ENCODE results near the gene LCN1. TPM values are rescaled to one million over a fixed set of nuclear protein-coding genes. Genes with fewer than 3 reads are reported as not detected.

Gene LCN1
- polyA plus RNA-seq, 4 donors: not detected

DNA sequence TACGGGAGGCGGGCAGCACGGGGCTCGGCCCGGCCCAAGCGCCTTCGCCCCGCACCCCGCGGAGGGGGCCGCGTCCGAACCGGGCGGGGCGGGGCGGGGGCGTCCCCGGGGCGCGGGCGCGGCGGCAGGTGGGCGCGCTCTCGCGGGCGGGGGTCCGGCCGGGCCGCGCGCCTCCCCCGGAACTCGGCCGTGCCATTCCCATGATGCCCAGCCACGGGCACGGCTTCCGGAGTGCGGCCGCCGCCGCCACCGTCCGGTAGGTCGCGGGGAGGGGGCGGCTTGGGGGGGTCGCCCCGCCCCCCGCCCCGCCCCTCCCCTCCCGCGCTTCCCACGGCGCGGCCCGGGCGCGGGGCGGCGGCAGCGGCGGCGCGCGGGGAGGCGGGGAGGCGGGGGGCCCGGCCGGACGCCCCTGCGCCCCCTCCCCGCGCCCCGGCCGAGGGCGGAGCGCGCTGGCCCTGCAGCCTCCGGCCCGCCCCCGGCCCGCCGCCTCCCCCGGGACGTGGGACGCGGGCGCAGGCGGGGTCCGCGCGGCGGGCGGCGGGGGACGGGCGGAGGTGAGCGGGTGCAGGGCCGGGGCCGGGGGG, 41.7 kb upstream of the LCN1 start, which contains the start of gene PPP1R26:
TSS of gene PPP1R26 (plus strand) at position 314 of the 584 bp plus-strand sequence. CDS start 4,729 bp downstream, outside the sequence.
- Histone ChIP-seq H3K27me3 (ENCODE audit: control insufficient read depth in 3 of 3, insufficient read depth in 3 of 3, low read length in 3 of 3) (no peaks in the 10 kb centered on the region), H3K4me1 (ENCODE audit: control insufficient read depth in 3 of 3, insufficient read depth in 2 of 3, low read depth in 1 of 3, low read length in 2 of 3) (peaks cover 0 to 4% (median 3%) of the 10 kb centered on the region in 3 donors), H3K36me3 (ENCODE audit: control insufficient read depth in 3 of 3, insufficient read depth in 2 of 3, low read depth in 1 of 3, low read length in 3 of 3) (peaks cover 0 to 24% (median 0%) of the 10 kb centered on the region in 3 donors), H3K9me3 (ENCODE audit: control insufficient read depth in 2 of 2, insufficient read depth in 1 of 2, low read depth in 1 of 2, low read length in 1 of 2) (no peaks in the 10 kb centered on the region), H3K4me3 (ENCODE audit: low read depth in 1 of 3, low read length in 3 of 3) (peak within 1 kb of the TSS; percentile 77 to 87 (median 82)), H3K27ac (ENCODE audit: low read depth in 1 of 3, low read length in 2 of 3) (peak within 1 kb of the TSS; percentile 64 to 81 (median 66))
- WGBS, 3 donors: 0 to 1% (median 1%) methylated on average over 2 to 101 of the region's 103 CpGs
- no peak for FAIRE-seq
- DNase-seq: peak in 1 of 2 donors; percentile 10

DNA sequence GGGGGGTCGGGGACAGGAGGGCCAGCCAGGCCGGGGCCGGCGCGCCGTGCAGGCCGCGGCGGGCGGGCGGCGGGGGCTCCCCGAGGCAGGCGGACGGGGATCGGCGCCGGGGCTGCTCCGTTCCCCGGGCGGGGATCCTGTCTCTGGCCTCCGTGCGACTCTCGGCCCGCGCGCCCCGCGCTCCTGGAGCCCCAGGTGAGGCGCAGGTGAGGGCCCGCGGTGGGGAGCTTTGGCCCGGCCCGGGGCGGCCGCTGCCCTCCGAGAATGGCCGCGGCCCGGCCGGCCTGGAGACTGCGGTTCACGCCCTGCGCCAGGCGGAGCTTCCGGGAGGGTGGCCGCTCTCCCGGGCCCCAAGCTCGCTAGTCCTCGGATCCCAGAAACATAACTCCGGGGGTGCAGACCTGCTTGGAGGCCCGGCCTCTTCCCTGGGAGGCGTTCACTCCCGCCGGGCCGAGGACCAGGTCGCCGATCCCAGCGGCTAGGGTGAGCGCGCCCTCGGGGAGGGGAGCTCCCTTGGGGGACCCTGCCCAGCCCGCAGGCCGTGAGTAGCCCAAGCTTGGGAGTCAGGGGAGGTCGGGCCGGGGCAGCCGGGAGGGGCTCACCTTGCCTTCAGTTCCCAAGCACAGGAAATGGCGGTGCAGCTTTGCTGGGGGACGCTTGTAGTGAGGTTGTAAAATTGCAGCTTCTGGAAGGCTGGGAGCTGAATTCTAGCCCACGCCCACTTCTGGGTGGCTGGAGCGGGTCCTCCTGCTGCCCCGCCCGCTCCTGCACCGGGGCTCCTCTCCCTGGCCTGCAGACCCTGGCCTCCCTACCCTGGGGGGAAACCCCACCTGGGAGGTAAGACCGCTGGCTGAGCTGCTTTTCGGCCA, 40.9 kb upstream of the LCN1 start:
- peak overlapping the region; percentile 64 to 81 (median 66) for H3K27ac ChIP-seq (ENCODE audit: low read depth in 1 of 3, low read length in 2 of 3)
- no peaks in the 10 kb centered on the region for H3K27me3 ChIP-seq (ENCODE audit: control insufficient read depth in 3 of 3, insufficient read depth in 3 of 3, low read length in 3 of 3)
- WGBS, 3 donors: 0 to 1% (median 1%) methylated on average over 28 to 76 of the region's 76 CpGs
- H3K4me3 ChIP-seq (ENCODE audit: low read depth in 1 of 3, low read length in 3 of 3): peak overlapping the region; percentile 77 to 87 (median 82)
- H3K36me3 ChIP-seq (ENCODE audit: control insufficient read depth in 3 of 3, insufficient read depth in 2 of 3, low read depth in 1 of 3, low read length in 3 of 3): peaks cover 0 to 32% (median 0%) of the 10 kb centered on the region in 3 donors
- DNase-seq: peak; percentile 44 to 77
- no peaks in the 10 kb centered on the region for H3K9me3 ChIP-seq (ENCODE audit: control insufficient read depth in 2 of 2, insufficient read depth in 1 of 2, low read depth in 1 of 2, low read length in 1 of 2)
- FAIRE-seq: no peak
- H3K4me1 ChIP-seq (ENCODE audit: control insufficient read depth in 3 of 3, insufficient read depth in 2 of 3, low read depth in 1 of 3, low read length in 2 of 3): peaks cover 0 to 4% (median 3%) of the 10 kb centered on the region in 3 donors

DNA sequence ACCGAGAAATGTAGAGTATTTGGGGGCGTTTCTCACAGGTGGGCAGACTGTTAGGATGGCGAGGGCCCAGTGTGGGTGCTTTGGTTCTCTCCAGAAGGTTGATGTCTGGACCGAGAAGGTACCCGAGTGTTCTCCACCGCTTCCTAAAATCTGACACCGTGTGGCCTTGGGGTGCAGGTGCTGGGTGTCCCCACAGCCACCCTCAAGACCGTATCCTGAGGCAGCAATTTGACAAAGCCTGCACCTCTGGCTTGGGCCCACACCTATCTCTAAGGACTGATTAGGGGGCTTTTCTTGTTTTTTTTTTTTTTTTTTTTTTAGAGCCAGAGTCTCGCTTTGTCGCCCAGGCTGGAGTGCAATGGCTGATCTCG, 40.3 kb upstream of the LCN1 start:
- FAIRE-seq: no peak
- WGBS, 3 donors: 25 to 33% (median 31%) methylated on average over 11 of the region's 11 CpGs
- peak overlapping the region in 1 of 3 donors; percentile 81 for H3K27ac ChIP-seq (ENCODE audit: low read depth in 1 of 3, low read length in 2 of 3)

DNA sequence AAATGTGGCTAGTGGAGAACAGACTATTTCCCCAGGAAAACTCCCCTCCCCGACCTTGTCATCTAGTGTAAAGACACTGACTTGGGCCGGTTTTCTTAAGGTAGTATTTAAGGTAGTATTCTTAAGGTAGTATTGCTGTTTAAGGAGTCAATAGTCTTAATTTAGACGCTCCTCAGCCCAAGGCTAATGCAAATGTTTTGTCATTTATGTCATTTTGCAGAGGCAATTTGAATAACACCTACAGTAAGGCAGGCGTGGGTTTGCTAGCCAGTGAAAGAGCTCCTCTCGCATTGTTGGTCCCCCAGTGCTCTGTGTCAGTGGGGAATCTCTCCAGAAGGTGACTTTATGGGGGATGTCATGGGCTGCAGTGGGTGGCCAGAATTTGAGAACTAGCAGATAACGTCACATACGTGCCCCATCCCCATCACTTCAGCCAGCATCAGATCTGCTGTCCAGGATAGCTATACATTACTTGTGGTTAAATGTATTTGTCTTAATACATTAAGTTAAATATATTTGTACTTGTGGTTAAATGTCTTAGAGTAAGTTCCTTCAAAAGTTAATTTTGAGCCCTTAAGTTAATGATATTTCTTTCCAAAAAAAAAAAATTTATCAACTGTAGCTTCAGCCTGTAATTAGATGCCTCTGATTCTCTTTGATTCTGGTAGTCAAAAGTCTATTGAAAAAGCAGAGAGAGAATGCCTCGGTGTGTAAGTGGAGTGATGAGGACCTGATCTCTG, 39.1 kb upstream of the LCN1 start:
- Histone ChIP-seq H3K36me3 (ENCODE audit: control insufficient read depth in 3 of 3, insufficient read depth in 2 of 3, low read depth in 1 of 3, low read length in 3 of 3) (peaks cover 0 to 42% (median 2%) of the 10 kb centered on the region in 3 donors), H3K9me3 (ENCODE audit: control insufficient read depth in 2 of 2, insufficient read depth in 1 of 2, low read depth in 1 of 2, low read length in 1 of 2) (no peaks in the 10 kb centered on the region), H3K27me3 (ENCODE audit: control insufficient read depth in 3 of 3, insufficient read depth in 3 of 3, low read length in 3 of 3) (no peaks in the 10 kb centered on the region), H3K4me3 (ENCODE audit: low read depth in 1 of 3, low read length in 3 of 3) (no peak overlapping the region), H3K27ac (ENCODE audit: low read depth in 1 of 3, low read length in 2 of 3) (no peak overlapping the region), H3K4me1 (ENCODE audit: control insufficient read depth in 3 of 3, insufficient read depth in 2 of 3, low read depth in 1 of 3, low read length in 2 of 3) (peaks cover 0 to 4% (median 0%) of the 10 kb centered on the region in 3 donors)
- WGBS, 3 donors: 69 to 73% (median 72%) methylated on average over 8 of the region's 8 CpGs
- DNase-seq (no peak), FAIRE-seq (no peak)

More for the DNA sequence above, 40.3 kb upstream of the LCN1 start:
- Histone ChIP-seq H3K4me3 (ENCODE audit: low read depth in 1 of 3, low read length in 3 of 3) (peak overlapping the region; percentile 77 to 87 (median 82)), H3K9me3 (ENCODE audit: control insufficient read depth in 2 of 2, insufficient read depth in 1 of 2, low read depth in 1 of 2, low read length in 1 of 2) (no peaks in the 10 kb centered on the region), H3K4me1 (ENCODE audit: control insufficient read depth in 3 of 3, insufficient read depth in 2 of 3, low read depth in 1 of 3, low read length in 2 of 3) (peaks cover 0 to 4% (median 0%) of the 10 kb centered on the region in 3 donors), H3K27me3 (ENCODE audit: control insufficient read depth in 3 of 3, insufficient read depth in 3 of 3, low read length in 3 of 3) (no peaks in the 10 kb centered on the region), H3K36me3 (ENCODE audit: control insufficient read depth in 3 of 3, insufficient read depth in 2 of 3, low read depth in 1 of 3, low read length in 3 of 3) (peaks cover 0 to 33% (median 2%) of the 10 kb centered on the region in 3 donors)
- DNase-seq: no peak

DNA sequence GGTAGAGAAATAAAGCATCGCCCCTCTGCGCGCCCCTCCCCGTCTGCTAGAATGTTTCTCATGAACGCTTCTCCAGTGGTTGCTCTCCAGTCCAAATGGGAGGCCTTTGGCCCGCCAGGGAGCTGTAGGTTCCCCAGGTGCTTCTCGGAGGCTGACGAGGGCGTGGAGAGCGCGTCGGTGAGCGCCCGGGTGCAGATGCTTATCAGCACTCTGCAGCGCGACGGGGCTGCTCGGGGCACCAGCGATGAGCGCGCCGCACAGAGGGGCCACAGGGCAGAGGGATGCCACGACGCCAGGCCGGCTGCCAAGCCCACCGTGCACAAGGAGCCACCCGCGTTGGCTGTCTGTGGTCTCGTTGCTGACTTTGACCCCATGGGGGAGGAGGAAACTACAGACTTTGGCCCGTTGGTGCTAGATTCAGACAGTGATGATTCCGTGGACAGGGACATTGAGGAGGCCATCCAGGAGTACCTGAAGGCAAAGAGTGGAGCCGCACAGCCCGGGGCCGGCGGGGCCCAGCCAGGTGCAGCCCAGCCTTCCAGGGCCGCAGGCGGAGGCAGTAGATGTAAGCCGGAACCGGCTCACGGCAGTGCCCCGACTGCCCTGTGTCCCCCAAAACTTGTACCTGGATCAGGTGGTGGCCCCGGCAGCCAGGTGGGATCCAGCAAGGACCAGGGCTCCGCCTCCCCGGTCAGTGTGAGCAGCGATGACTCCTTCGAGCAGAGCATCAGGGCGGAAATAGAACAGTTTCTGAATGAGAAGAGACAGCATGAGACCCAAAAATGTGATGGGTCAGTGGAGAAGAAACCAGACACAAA, 36.6 kb upstream of the LCN1 start:
- no peak for DNase-seq
- H3K27ac ChIP-seq (ENCODE audit: low read depth in 1 of 3, low read length in 2 of 3): no peak overlapping the region
- H3K27me3 ChIP-seq (ENCODE audit: control insufficient read depth in 3 of 3, insufficient read depth in 3 of 3, low read length in 3 of 3): no peaks in the 10 kb centered on the region
- FAIRE-seq: no peak
- WGBS, 3 donors: 92 to 94% (median 93%) methylated on average over 47 of the region's 47 CpGs
- H3K36me3 ChIP-seq (ENCODE audit: control insufficient read depth in 3 of 3, insufficient read depth in 2 of 3, low read depth in 1 of 3, low read length in 3 of 3): peaks cover 0 to 59% (median 2%) of the 10 kb centered on the region in 3 donors
- H3K4me1 ChIP-seq (ENCODE audit: control insufficient read depth in 3 of 3, insufficient read depth in 2 of 3, low read depth in 1 of 3, low read length in 2 of 3): peaks cover 0 to 4% (median 0%) of the 10 kb centered on the region in 3 donors
- no peak overlapping the region for H3K4me3 ChIP-seq (ENCODE audit: low read depth in 1 of 3, low read length in 3 of 3)
- H3K9me3 ChIP-seq (ENCODE audit: control insufficient read depth in 2 of 2, insufficient read depth in 1 of 2, low read depth in 1 of 2, low read length in 1 of 2): no peaks in the 10 kb centered on the region

DNA sequence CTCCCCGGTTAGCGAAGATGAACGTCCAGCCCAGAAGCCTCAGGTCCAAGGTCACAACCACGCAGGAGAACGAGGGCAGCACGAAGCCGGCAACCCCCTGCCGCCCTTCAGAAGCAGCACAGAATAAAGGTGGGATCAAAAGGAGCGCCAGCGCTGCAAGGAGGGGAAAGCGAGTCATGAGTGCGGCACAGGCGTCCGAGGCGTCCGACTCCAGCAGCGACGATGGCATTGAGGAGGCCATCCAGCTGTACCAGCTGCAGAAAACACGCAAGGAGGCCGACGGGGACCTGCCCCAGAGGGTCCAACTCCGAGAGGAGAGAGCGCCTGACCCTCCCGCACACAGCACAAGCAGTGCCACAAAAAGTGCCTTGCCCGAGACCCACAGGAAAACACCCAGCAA, 35.9 kb upstream of the LCN1 start:
- Histone ChIP-seq H3K9me3 (ENCODE audit: control insufficient read depth in 2 of 2, insufficient read depth in 1 of 2, low read depth in 1 of 2, low read length in 1 of 2) (no peaks in the 10 kb centered on the region), H3K4me3 (ENCODE audit: low read depth in 1 of 3, low read length in 3 of 3) (no peak overlapping the region), H3K4me1 (ENCODE audit: control insufficient read depth in 3 of 3, insufficient read depth in 2 of 3, low read depth in 1 of 3, low read length in 2 of 3) (peaks cover 0 to 4% (median 0%) of the 10 kb centered on the region in 3 donors), H3K27ac (ENCODE audit: low read depth in 1 of 3, low read length in 2 of 3) (no peak overlapping the region), H3K36me3 (ENCODE audit: control insufficient read depth in 3 of 3, insufficient read depth in 2 of 3, low read depth in 1 of 3, low read length in 3 of 3) (peaks cover 0 to 62% (median 2%) of the 10 kb centered on the region in 3 donors), H3K27me3 (ENCODE audit: control insufficient read depth in 3 of 3, insufficient read depth in 3 of 3, low read length in 3 of 3) (no peaks in the 10 kb centered on the region)
- WGBS, 3 donors: 93 to 96% (median 95%) methylated on average over 25 of the region's 25 CpGs
- no peak for DNase-seq
- no peak for FAIRE-seq

DNA sequence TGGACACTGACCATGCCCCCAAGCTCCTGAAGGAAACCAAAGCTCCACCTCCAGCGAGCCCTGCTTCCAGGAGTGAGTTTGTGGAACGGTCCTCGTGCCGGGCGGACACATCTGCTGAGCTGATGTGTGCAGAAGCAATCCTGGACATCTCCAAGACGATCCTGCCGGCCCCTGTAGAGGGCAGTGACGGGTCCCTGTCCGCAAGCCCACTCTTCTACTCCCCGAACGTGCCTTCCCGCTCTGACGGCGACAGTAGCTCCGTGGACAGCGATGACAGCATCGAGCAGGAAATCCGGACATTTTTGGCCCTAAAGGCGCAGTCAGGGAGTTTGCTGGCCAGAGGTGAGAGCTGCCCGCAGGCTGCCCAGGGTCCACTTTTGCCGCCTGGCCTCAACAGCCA, 35.4 kb upstream of the LCN1 start:
- no peak overlapping the region for H3K4me3 ChIP-seq (ENCODE audit: low read depth in 1 of 3, low read length in 3 of 3)
- no peak for DNase-seq
- no peaks in the 10 kb centered on the region for H3K27me3 ChIP-seq (ENCODE audit: control insufficient read depth in 3 of 3, insufficient read depth in 3 of 3, low read length in 3 of 3)
- H3K27ac ChIP-seq (ENCODE audit: low read depth in 1 of 3, low read length in 2 of 3): no peak overlapping the region
- H3K9me3 ChIP-seq (ENCODE audit: control insufficient read depth in 2 of 2, insufficient read depth in 1 of 2, low read depth in 1 of 2, low read length in 1 of 2): no peaks in the 10 kb centered on the region
- WGBS, 3 donors: 92 to 94% (median 93%) methylated on average over 21 of the region's 21 CpGs
- peaks cover 0 to 62% (median 2%) of the 10 kb centered on the region in 3 donors for H3K36me3 ChIP-seq (ENCODE audit: control insufficient read depth in 3 of 3, insufficient read depth in 2 of 3, low read depth in 1 of 3, low read length in 3 of 3)
- no peak for FAIRE-seq
- peaks cover 0 to 2% (median 0%) of the 10 kb centered on the region in 3 donors for H3K4me1 ChIP-seq (ENCODE audit: control insufficient read depth in 3 of 3, insufficient read depth in 2 of 3, low read depth in 1 of 3, low read length in 2 of 3)

All from small intestine (tissue), 7 donors.